HTR-8/SVneo (cell line): ENCODE data around the gene VIL1.

Source experiments
- DNase-seq: peaks from one replicate; pipeline ENCODE4 v3.0.0; 2011; ENCODE audit warnings: low spot score, mixed read lengths; ENCODE audit not compliant: insufficient read length
- FAIRE-seq: peaks from 2 replicates; lab custom pipeline; 2011; peaks lifted over from hg19 to GRCh38; lab: Jason Lieb, UNC

VIL1 gene

GRCh38 chr2:218418717-218419458 is at the start of gene VIL1:
VIL1 (plus strand) TSS chr2:218419123; CDS start chr2:218423779, 4,656 bp downstream.
- FAIRE-seq (no peak), DNase-seq (no peak)

GRCh38 chr2:218369330-218369729 is 49.6 kb upstream of the VIL1 start:
- no peak for FAIRE-seq
- no peak for DNase-seq

GRCh38 chr2:218370410-218371063 is 48.4 kb upstream of the VIL1 start:
- FAIRE-seq (no peak), DNase-seq (no peak)

GRCh38 chr2:218371983-218372350 is 47.0 kb upstream of the VIL1 start:
- FAIRE-seq (no peak), DNase-seq (no peak)

- FAIRE-seq: no peak
These were observed 44.1 kb upstream of the VIL1 start for GRCh38 chr2:218374795-218375194.

DNA sequence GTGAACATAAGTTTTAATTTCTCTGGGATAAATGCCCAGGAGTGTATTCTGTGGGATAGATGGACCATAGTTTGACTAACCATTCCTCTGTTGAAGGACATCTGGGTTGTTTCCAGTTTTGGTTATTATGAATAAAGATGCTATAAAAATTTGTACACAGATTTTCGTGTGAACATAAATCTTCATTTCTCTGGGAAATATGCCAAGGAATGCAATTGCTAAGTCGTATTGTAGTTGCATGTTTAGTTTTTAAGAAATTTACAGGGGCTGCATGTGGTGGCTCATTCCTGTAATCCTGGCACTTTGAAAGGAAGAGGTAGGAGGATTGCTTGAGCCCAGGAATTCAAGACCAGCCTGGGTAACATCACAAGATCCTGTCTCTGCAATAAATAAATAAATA is 43.7 kb upstream of the VIL1 start:
- no peak for FAIRE-seq
- DNase-seq: peak; percentile 39

More at GRCh38 chr2:218374795-218375194, 44.1 kb upstream of the VIL1 start:
- no peak for DNase-seq

- no peak for FAIRE-seq
- no peak for DNase-seq
These were observed 40.9 kb upstream of the VIL1 start for GRCh38 chr2:218378053-218378452.

DNA sequence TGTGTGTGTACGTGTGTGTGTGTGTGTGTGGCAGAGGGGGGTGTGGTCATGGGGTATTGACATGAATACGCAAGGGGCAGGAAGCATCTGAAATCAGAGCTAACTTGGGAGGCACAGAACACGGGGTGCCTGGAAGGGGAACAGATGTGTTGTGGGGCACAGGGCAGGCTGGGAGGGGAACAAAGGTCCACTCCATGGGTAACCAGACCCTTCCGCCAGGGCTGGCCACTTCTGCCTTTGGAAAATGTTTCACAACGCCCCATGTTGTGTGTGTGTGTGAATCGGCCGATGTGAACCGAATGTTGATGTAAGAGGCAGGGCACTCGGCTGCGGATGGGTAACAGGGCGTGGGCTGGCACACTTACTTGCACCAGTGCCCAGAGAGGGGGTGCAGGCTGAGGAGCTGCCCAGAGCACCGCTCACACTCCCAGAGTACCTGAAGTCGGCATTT is 37.0 kb upstream of the VIL1 start, which contains the start of gene SLC11A1:
Gene SLC11A1, plus strand, starts transcription at position 358 of the 451 bp plus-strand sequence. CDS start 96 bp downstream, outside the sequence.
- no peak for DNase-seq
- FAIRE-seq: peak; percentile 16

- DNase-seq (no peak), FAIRE-seq (no peak)
These were observed 36.1 kb upstream of the VIL1 start for GRCh38 chr2:218382785-218383184.

GRCh38 chr2:218383892-218384519 is 34.9 kb upstream of the VIL1 start:
- DNase-seq: peak; percentile 51
- peak; percentile 58 for FAIRE-seq

DNA sequence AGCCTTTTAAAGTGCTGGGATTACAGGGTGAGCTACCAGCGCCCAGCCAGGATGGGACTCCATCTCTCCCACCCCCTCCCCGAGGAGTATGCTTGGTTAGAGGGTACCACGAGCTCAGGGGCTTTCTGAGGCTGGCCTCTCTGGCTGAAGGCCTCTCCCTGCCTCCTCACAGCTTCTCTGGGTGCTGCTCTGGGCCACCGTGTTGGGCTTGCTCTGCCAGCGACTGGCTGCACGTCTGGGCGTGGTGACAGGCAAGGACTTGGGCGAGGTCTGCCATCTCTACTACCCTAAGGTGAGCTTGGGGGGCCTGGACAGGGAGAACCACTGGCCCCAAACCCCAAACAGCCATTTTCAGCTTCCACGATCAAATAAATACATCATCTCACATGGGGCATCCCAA is 33.9 kb upstream of the VIL1 start:
- DNase-seq (no peak), FAIRE-seq (no peak)

DNA sequence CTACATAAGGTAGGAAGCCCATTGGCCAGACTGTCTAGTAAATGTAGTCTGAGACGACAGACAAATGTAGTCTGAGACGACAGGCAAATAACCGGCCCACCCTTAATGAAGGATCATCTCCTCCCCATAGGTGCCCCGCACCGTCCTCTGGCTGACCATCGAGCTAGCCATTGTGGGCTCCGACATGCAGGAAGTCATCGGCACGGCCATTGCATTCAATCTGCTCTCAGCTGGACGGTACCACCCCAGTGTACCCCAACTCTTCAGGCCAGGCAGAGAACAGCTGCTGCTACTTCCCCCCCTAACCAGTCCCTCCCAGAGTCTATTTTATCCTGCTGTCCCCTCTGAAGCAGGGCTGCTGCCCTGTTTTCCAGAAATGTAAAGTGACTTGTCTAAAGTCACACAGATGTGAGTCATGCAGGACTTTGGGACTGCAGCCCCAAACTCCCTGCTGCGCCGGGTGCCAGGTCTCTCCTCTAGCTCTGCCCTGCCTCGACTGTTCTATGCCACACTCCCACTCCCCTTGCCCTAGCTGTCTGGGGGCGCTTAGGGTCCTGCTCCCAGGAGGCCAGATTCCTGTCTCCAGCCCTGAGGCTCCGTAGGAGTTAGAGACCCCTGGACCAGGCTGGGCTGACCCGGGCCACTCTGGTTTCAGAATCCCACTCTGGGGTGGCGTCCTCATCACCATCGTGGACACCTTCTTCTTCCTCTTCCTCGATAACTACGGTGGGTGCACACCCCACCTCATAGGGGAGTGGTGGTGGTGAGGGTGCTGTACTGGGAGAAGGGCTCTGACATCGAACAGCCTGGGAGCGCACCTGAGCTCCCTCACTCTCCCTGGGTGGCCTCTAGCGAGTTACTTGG is 32.2 kb upstream of the VIL1 start:
- no peak for FAIRE-seq

DNA sequence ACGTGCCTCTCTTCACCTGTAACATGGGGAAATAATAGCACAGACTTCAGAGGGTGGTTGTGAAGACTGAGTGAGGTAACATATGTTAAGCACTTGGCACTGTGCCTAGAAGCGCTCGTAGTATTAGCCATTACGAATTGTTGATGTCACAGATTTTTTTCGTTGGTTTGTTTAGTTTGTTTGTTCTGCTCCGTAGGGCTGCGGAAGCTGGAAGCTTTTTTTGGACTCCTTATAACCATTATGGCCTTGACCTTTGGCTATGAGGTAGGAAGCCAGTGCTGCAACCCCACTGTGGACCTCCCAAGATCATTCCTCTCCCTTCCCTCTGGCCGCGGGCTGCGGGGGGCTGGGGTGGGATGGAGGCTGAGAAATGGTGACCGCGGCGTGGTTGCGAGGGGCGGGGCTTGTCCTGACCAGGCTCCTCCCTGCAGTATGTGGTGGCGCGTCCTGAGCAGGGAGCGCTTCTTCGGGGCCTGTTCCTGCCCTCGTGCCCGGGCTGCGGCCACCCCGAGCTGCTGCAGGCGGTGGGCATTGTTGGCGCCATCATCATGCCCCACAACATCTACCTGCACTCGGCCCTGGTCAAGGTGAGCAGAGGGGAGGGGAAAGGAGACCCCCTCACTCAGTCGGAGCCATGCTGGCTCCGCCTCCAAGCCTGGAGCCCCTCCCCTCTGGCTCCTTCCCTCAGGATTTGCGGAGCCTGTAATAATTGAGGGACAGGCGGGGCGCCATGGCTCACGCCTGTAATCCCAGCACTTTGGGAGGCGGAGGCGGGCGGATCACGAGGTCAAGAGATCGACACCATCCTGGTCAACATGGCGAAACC is 31.3 kb upstream of the VIL1 start:
- FAIRE-seq (no peak), DNase-seq (no peak)

More for the DNA sequence above, 32.2 kb upstream of the VIL1 start:
- no peak for DNase-seq

- DNase-seq: no peak
- FAIRE-seq: no peak
These were observed 29.4 kb upstream of the VIL1 start for GRCh38 chr2:218389333-218390150.

DNA sequence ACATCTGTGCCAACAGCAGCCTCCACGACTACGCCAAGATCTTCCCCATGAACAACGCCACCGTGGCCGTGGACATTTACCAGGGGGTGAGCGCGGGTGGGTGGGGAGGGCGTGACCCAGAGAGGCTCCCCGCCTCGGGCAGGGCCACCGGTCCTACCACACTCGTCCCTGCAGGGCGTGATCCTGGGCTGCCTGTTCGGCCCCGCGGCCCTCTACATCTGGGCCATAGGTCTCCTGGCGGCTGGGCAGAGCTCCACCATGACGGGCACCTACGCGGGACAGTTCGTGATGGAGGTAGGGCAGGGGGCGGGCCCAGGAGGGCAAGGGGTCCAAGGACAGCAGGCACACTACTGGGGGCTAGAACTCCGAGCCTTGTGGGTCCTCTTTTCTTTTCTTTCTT is 27.7 kb upstream of the VIL1 start:
- DNase-seq (no peak), FAIRE-seq (no peak)

GRCh38 chr2:218392459-218392858 is 26.5 kb upstream of the VIL1 start:
- no peak for DNase-seq
- no peak for FAIRE-seq

DNA sequence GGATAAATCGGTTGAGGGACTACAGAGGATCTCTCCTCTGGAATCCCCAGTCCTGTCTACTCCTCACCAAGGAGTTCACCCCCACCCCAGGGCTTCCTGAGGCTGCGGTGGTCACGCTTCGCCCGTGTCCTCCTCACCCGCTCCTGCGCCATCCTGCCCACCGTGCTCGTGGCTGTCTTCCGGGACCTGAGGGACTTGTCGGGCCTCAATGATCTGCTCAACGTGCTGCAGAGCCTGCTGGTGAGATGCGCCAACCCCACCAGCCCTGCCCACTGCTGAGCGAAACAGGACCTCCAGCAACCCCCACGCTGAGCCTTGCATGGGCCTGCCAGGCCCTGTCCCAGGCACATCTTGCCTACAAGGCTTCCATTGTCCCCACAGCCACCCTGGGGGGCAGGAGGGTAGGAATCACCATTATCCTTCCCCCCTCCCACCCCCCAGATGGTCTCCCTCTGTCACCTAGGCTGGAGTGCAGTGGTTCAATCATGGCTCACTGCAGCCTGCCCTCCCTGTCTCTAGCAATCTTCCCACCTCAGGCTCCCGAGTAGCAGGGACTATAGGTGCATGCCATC is 25.9 kb upstream of the VIL1 start:
- no peak for FAIRE-seq
- DNase-seq: no peak

DNA sequence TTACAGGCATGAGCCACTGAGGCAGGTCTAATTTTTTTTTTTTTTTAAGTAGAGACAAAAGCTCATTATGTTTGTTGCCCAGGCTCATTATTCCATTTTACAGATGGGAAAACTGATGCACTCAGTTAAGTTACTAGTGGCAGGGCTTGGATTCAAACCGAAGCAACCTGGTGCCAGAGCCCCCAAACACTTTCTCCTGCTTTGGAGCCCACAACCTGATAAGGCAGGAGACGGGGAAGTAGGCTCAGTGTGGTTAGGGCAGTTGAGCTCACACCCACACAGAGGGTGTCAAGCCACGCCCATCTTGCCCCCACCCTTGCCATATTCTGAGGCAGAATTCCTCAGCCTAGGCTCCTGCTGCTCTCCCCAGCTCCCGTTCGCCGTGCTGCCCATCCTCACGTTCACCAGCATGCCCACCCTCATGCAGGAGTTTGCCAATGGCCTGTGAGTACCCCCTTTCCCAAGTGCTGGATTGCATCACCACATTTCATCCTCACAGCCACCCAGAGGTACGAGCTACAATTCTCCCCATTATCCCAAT is 25.1 kb upstream of the VIL1 start:
- FAIRE-seq (no peak), DNase-seq (no peak)
